H1 (cell line): ENCODE results near the gene CD151. TPM values are rescaled to one million over a fixed set of nuclear protein-coding genes. Genes with fewer than 3 reads are reported as not detected.

Experiments
- CTCF ChIA-PET: fragments of 300-600 bp; sonication (Branson Sonifier 250); formaldehyde crosslinking; loops from one replicate; lab custom pipeline; 2021; ENCODE audit not compliant: partially characterized antibody; lab: Charles Lee
- POLR2A ChIA-PET: fragments of 300-600 bp; sonication (Branson Sonifier 250); formaldehyde crosslinking; loops from one replicate; lab custom pipeline; 2021; ENCODE audit warnings: inconsistent platforms; ENCODE audit not compliant: partially characterized antibody; lab: Charles Lee
- DNase-seq, 2 experiments: peaks; one replicate each; pipeline versions ENCODE4 v3.0.0 to v3.0.0-alpha.2; 2010 to 2022; ENCODE audit warnings: low spot score in 2 of 2, low read depth in 1 of 2, mixed read lengths in 1 of 2
- FAIRE-seq: peaks from 2 replicates; lab custom pipeline; 2011; peaks lifted over from hg19 to GRCh38; lab: Jason Lieb, UNC
- H2AFZ ChIP-seq: 2 replicates; pipeline ENCODE4 v1.8.1; 2012; ENCODE audit warnings: low read length, inconsistent platforms
- H2AK5ac ChIP-seq: 2 replicates; pipeline ENCODE4 v1.6.1; 2013; ENCODE audit warnings: low read depth, low read length
- H2BK120ac ChIP-seq: replicated peaks from 2 replicates; pipeline ENCODE3; 2013; ENCODE audit warnings: low read depth, low read length, inconsistent platforms
- H2BK12ac ChIP-seq: 2 replicates; pipeline ENCODE4 v1.6.1; 2013; ENCODE audit warnings: low read depth, low read length
- H2BK15ac ChIP-seq: 2 replicates; pipeline ENCODE4 v1.6.1; 2013; ENCODE audit warnings: low read length
- H2BK20ac ChIP-seq: 2 replicates; pipeline ENCODE4 v1.6.1; 2013; ENCODE audit warnings: low read length
- H2BK5ac ChIP-seq: 2 replicates; pipeline ENCODE4 v1.6.1; 2013; ENCODE audit warnings: low read depth, low read length
- H3K14ac ChIP-seq: 2 replicates; pipeline ENCODE4 v1.6.1; 2013; ENCODE audit warnings: inconsistent platforms; ENCODE audit not compliant: insufficient read length
- H3K18ac ChIP-seq: 2 replicates; pipeline ENCODE4 v1.6.1; 2013; ENCODE audit warnings: low read length; ENCODE audit errors: extremely low read depth
- H3K23ac ChIP-seq: 2 replicates; pipeline ENCODE4 v1.6.1; 2013; ENCODE audit warnings: inconsistent platforms; ENCODE audit not compliant: insufficient read length
- H3K23me2 ChIP-seq: 2 replicates; pipeline ENCODE4 v1.6.1; 2013; ENCODE audit warnings: low read depth, low read length
- H3K27ac ChIP-seq: 2 replicates; pipeline ENCODE4 v1.6.1; 2011; ENCODE audit warnings: low read depth, low read length, inconsistent platforms
- H3K27me3 ChIP-seq, 4 experiments: replicated peaks in 1 of 4; 1 replicate in 1 of 4; 2 replicates in 3 of 4; pipeline versions ENCODE4 v1.6.1 to v1.8.1; 2011 to 2013; ENCODE audit warnings: low read length in 3 of 4, mild to moderate bottlenecking in 3 of 4, inconsistent platforms in 2 of 4, mixed read lengths in 2 of 4, moderate library complexity in 1 of 4; ENCODE audit not compliant: control insufficient read depth in 3 of 4, insufficient read depth in 3 of 4; ENCODE audit errors: extremely low read depth in 1 of 4
- H3K36me3 ChIP-seq, 4 experiments: 2 replicates each; pipeline versions ENCODE4 v1.6.1 to v1.8.1; 2011 to 2013; ENCODE audit warnings: mild to moderate bottlenecking in 4 of 4, low read length in 3 of 4, moderate library complexity in 2 of 4, control low read depth in 1 of 4, inconsistent platforms in 1 of 4; ENCODE audit not compliant: insufficient read depth in 4 of 4, control insufficient read depth in 2 of 4
- H3K4ac ChIP-seq: replicated peaks from 2 replicates; pipeline ENCODE3; 2013; ENCODE audit warnings: low read length, low read depth, mixed read lengths, inconsistent platforms; ENCODE audit not compliant: insufficient read length
- H3K4me1 ChIP-seq, 4 experiments: replicated peaks in 1 of 4; 1 replicate in 1 of 4; 2 replicates in 3 of 4; pipeline versions ENCODE4 v1.6.1 to v1.8.1; 2011 to 2013; ENCODE audit warnings: low read length in 3 of 4, inconsistent platforms in 2 of 4, mixed read lengths in 1 of 4; ENCODE audit not compliant: insufficient read depth in 4 of 4, control insufficient read depth in 3 of 4
- H3K4me2 ChIP-seq, 2 experiments: 2 replicates each; pipeline versions ENCODE4 v1.6.1 to v1.8.1; 2011 to 2013; ENCODE audit warnings: low read depth in 2 of 2, low read length in 2 of 2, control low read depth in 1 of 2, inconsistent platforms in 1 of 2, mild to moderate bottlenecking in 1 of 2; ENCODE audit not compliant: insufficient read depth in 1 of 2
- H3K4me3 ChIP-seq, 4 experiments: fragments of 200-600, 300-600 bp in 1 of 4; sonication (generic), shearing (Covaris generic), sonication (Bioruptor Twin) in 1 of 4; 2 replicates each; pipeline versions ENCODE4 v1.5.1 to v1.8.1; 2011 to 2016; ENCODE audit warnings: low read length in 4 of 4, low read depth in 3 of 4, control low read depth in 2 of 4, inconsistent platforms in 2 of 4, mild to moderate bottlenecking in 2 of 4, mixed read lengths in 1 of 4, moderate library complexity in 1 of 4; ENCODE audit not compliant: insufficient read depth in 2 of 4; ENCODE audit errors: extremely low read depth in 1 of 4
- H3K56ac ChIP-seq: replicated peaks from 2 replicates; pipeline ENCODE3; 2013; ENCODE audit warnings: low read depth, mild to moderate bottlenecking, mixed read lengths, low read length, inconsistent platforms; ENCODE audit not compliant: insufficient read length
- H3K79me1 ChIP-seq: 2 replicates; pipeline ENCODE4 v1.6.1; 2013; ENCODE audit warnings: low read depth, low read length, control low read depth
- H3K79me2 ChIP-seq, 2 experiments: 2 replicates each; pipeline versions ENCODE4 v1.6.1 to v1.8.1; 2012 to 2013; ENCODE audit warnings: low read length in 2 of 2, mild to moderate bottlenecking in 2 of 2, inconsistent platforms in 1 of 2; ENCODE audit not compliant: insufficient read depth in 2 of 2, control insufficient read depth in 1 of 2
- H3K9ac ChIP-seq, 4 experiments: replicated peaks in 1 of 4; 1 replicate in 1 of 4; 2 replicates in 3 of 4; pipeline versions ENCODE4 v1.6.1 to v1.8.1; 2011 to 2013; ENCODE audit warnings: low read depth in 3 of 4, low read length in 3 of 4, control low read depth in 2 of 4, mild to moderate bottlenecking in 2 of 4, moderate library complexity in 2 of 4, inconsistent platforms in 1 of 4; ENCODE audit errors: extremely low read depth in 1 of 4
- H3K9me3 ChIP-seq, 2 experiments: 2 replicates each; pipeline versions ENCODE4 v1.6.1 to v1.8.1; 2012 to 2013; ENCODE audit warnings: mild to moderate bottlenecking in 2 of 2, moderate library complexity in 2 of 2, control low read depth in 1 of 2, inconsistent platforms in 1 of 2, low read depth in 1 of 2, low read length in 1 of 2, mixed read lengths in 1 of 2; ENCODE audit not compliant: insufficient read depth in 2 of 2
- H4K20me1 ChIP-seq, 2 experiments: replicated peaks in 1 of 2; 2 replicates each; pipeline versions ENCODE3 to v1.8.1; 2011 to 2013; ENCODE audit warnings: inconsistent platforms in 2 of 2, low read length in 2 of 2, mild to moderate bottlenecking in 1 of 2; ENCODE audit not compliant: insufficient read depth in 2 of 2, control insufficient read depth in 1 of 2
- H4K5ac ChIP-seq: 2 replicates; pipeline ENCODE4 v1.6.1; 2013; ENCODE audit warnings: low read length, low read depth, mixed read lengths, inconsistent platforms; ENCODE audit not compliant: insufficient read length
- H4K8ac ChIP-seq: 2 replicates; pipeline ENCODE4 v1.8.0; 2013; ENCODE audit warnings: mild to moderate bottlenecking, moderate library complexity, low read length, inconsistent platforms; ENCODE audit not compliant: insufficient read depth; ENCODE audit errors: extremely low read depth
- H4K91ac ChIP-seq: replicated peaks from 2 replicates; pipeline ENCODE3; 2013; ENCODE audit warnings: low read length, mixed read lengths, inconsistent platforms; ENCODE audit not compliant: insufficient read length
- ATF2 ChIP-seq: IDR thresholded peaks from 2 replicates; pipeline ENCODE4 v1.6.1; 2012; ENCODE audit warnings: low read length, inconsistent platforms
- GTF2F1 ChIP-seq: IDR thresholded peaks from 2 replicates; pipeline ENCODE4 v1.6.1; 2012; ENCODE audit warnings: low read depth, low read length, improper control_type of control experiment, borderline replicate concordance
- POLR2AphosphoS5 ChIP-seq: IDR thresholded peaks from 2 replicates; pipeline ENCODE4 v1.6.1; 2011; ENCODE audit warnings: low read depth, low read length
- RXRA ChIP-seq: IDR thresholded peaks from 2 replicates; pipeline ENCODE4 v1.6.1; 2011; ENCODE audit warnings: low read depth, mild to moderate bottlenecking, low read length, moderate library complexity; ENCODE audit not compliant: insufficient read depth
- WGBS, 2 experiments: shearing (Covaris generic) in 1 of 2; methylation state at CpG; one replicate each; pipeline versions ENCODE4 v1.1.6 to v1.1.7; 2013 to 2015; ENCODE audit warnings: low lambda C conversion rate in 2 of 2, mixed read lengths in 2 of 2, inconsistent platforms in 1 of 2, low coverage in 1 of 2, missing lambda C conversion rate in 1 of 2; ENCODE audit not compliant: insufficient replicate concordance in 2 of 2, insufficient coverage in 1 of 2, insufficient read length in 1 of 2; ENCODE audit errors: extremely low coverage in 1 of 2, missing lambda C conversion rate in 1 of 2; 5-methylcytosine and 5-hydroxymethylcytosine counted together
- polyA plus RNA-seq, 7 experiments: library from polyadenylated mRNA; depleted of rRNA in 3 of 7; stranded (reverse) in 5 of 7; unstranded in 2 of 7; fragments of >200 nt in 5 of 7; fragments of 200-250 nt in 2 of 7; gene quantifications; 1 replicate in 5 of 7; 2 replicates in 1 of 7; 4 replicates in 1 of 7; pipeline versions ENCODE4 v1.2.1 to v1.2.3, GENCODE V29; 2011 to 2013; ENCODE audit warnings: missing spikeins in 2 of 7, mixed read lengths in 2 of 7
- total RNA-seq: library from RNA; stranded (reverse); fragmentation: NEBNext Ultra II Directional; extraction: Animal tissue kit (Norgen Biotek cat#: 25700); gene quantifications from 2 replicates; pipeline ENCODE4 v1.2.1, GENCODE V29; 2021

Gene CD151
- total and polyA plus RNA-seq, 2 of the 8 experiments (the other 6 are each of a cell fraction or from before 2014, with no cell fraction given) = 101 to 212 TPM

- DNase-seq (no peak), FAIRE-seq (no peak)
- Histone ChIP-seq H3K4ac (no peak overlapping the region), H3K14ac (no peak overlapping the region), H3K9me3 (no peaks in the 10 kb centered on the region), H2AFZ (no peak overlapping the region), H3K27me3 (no peaks in the 10 kb centered on the region), H3K56ac (no peak overlapping the region), H3K27ac (no peak overlapping the region), H3K36me3 (peaks cover 16 to 29% (median 26%) of the 10 kb centered on the region in 4 experiments), H3K9ac (no peak overlapping the region), H3K4me2 (no peak overlapping the region), H2AK5ac (no peak overlapping the region), H3K23me2 (peaks cover 5% of the 10 kb centered on the region; the same call in 1 of the 2 replicates), H2BK20ac (no peak overlapping the region), H4K20me1 (peaks cover 10 to 22% of the 10 kb centered on the region in 2 experiments), H3K79me2 (peaks cover 7 to 32% of the 10 kb centered on the region in 2 experiments; a peak in 3 of 4 replicates), H3K4me1 (peaks cover 0 to 9% (median 2%) of the 10 kb centered on the region in 4 experiments; a peak in 3 of 7 replicates), H2BK12ac (0 out of 2 replicates have a peak overlapping the region, but pooled peaks have one; percentile 12), H2BK5ac (peak overlapping the region; percentile 49), H3K23ac (no peak overlapping the region), H4K5ac (no peak overlapping the region), H2BK120ac (no peak overlapping the region), H3K4me3 (no peak overlapping the region), H4K91ac (no peak overlapping the region), H2BK15ac (no peak overlapping the region), H3K79me1 (no peaks in the 10 kb centered on the region), H4K8ac (no peak overlapping the region), H3K18ac (no peak overlapping the region)
- TF ChIP-seq ATF2 (no peak), RXRA (no peak), POLR2AphosphoS5 (peak; percentile 64; the same call in 1 of the 2 replicates), GTF2F1 (no peak)
- CTCF ChIA-PET = interaction anchor here (0.8 to 2.2 kb wide), 3 partner anchors 12 to 22 kb away, joined by 3 to 5 read pairs (median 4); no protein-coding TSS in a partner anchor
- POLR2A ChIA-PET = interaction anchor here (0.9 to 53.0 kb wide), 10 partner anchors 1 to 276 kb away, joined by 3 to 1917 read pairs (median 4); partner anchors contain the start of genes CD151, CEND1, CRACR2B and GATD1
- WGBS, 2 experiments = 93% methylated on average over 3 of the region's 3 CpGs; no CpG with 5 or more reads in 1 of the 2 experiments
Observed at GRCh38 chr11:812390-812789, 20.4 kb upstream of the CD151 start.
